ENCODE results near the gene STEAP2.

STEAP2 gene

DNA sequence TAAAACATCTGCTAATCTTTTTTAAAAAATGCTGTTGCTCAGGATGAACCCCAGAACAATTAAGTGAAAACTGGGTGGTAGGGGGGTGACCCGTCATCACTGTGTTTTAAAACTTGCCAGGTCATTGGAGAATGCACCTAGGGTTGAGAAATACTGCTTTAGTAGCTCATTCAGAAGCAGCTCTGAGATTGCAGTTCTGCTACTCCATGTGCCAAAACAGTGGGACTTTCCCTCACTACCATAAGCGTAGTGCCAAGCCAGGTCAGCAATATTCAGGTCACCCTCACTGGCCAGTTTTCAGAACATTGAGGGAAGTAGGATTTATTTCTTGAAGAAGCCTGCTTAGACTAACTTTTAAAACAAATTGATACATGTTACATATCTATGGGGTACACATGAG is 5.2 kb downstream of the STEAP2 start:
- no peak overlapping the region for H3K14ac ChIP-seq (ENCODE audit: low read length in 2 of 2)
- H2BK15ac ChIP-seq (ENCODE audit: low read depth, poor library complexity, severe bottlenecking): no peak overlapping the region
- no peak overlapping the region for H3K4me2 ChIP-seq (ENCODE audit: low read length, poor library complexity, severe bottlenecking)
- H4K91ac ChIP-seq (ENCODE audit: low read length): no peak overlapping the region
- H2BK120ac ChIP-seq (ENCODE audit: low read depth, low read length): no peak overlapping the region
- peak overlapping the region; percentile 10 for H3K9ac ChIP-seq (ENCODE audit: low read length)
- no peak overlapping the region for H3K27ac ChIP-seq (ENCODE audit: low read length, poor library complexity, severe bottlenecking)
- no peak overlapping the region for H3K4me3 ChIP-seq (ENCODE audit: insufficient read depth in 1 of 2, low read depth in 1 of 2, low read length in 2 of 2)
- H3K4me1 ChIP-seq (ENCODE audit: control insufficient read depth, insufficient read depth, low read depth, low read length): peaks cover 4% of the 10 kb centered on the region
- no peaks in the 10 kb centered on the region for H3K9me3 ChIP-seq (ENCODE audit: control insufficient read depth, low read length)
- H3K18ac ChIP-seq (ENCODE audit: low read depth in 1 of 2, low read length in 2 of 2): no peak overlapping the region
- WGBS: 68% methylated on average over 2 of the region's 2 CpGs
- no peak overlapping the region for H3K4ac ChIP-seq (ENCODE audit: low read depth in 1 of 2, low read length in 2 of 2)
- H3K79me1 ChIP-seq (replicated peaks; ENCODE audit: low read length, poor library complexity, severe bottlenecking): no peaks in the 10 kb centered on the region
- H3K27me3 ChIP-seq (ENCODE audit: control insufficient read depth in 1 of 2, insufficient read depth in 1 of 2, low read length in 2 of 2): peaks cover 0 to 25% of the 10 kb centered on the region in 2 experiments
- no peak overlapping the region for H2BK12ac ChIP-seq (ENCODE audit: low read length in 2 of 2)
- H3K23ac ChIP-seq (ENCODE audit: low read length in 2 of 2): no peak overlapping the region
- H2BK5ac ChIP-seq (ENCODE audit: low read depth, low read length, poor library complexity, severe bottlenecking): no peak overlapping the region
- H4K8ac ChIP-seq (ENCODE audit: low read length): no peak overlapping the region
- no peaks in the 10 kb centered on the region for H3K36me3 ChIP-seq (ENCODE audit: control insufficient read depth in 1 of 2, insufficient read depth in 2 of 2, low read depth in 1 of 2, low read length in 2 of 2)
- H2AFZ ChIP-seq (ENCODE audit: low read depth, low read length): no peak overlapping the region
- no peak overlapping the region for H2AK5ac ChIP-seq (ENCODE audit: low read length, severe bottlenecking)
- no peak for DNase-seq

- H4K91ac ChIP-seq (ENCODE audit: low read length): no peak overlapping the region
- H4K8ac ChIP-seq (ENCODE audit: low read length): no peak overlapping the region
- no peaks in the 10 kb centered on the region for H3K4me1 ChIP-seq (ENCODE audit: control insufficient read depth, insufficient read depth, low read depth, low read length)
- no peaks in the 10 kb centered on the region for H3K9me3 ChIP-seq (ENCODE audit: control insufficient read depth, low read length)
- H3K27ac ChIP-seq (ENCODE audit: low read length, poor library complexity, severe bottlenecking): no peak overlapping the region
- H3K23ac ChIP-seq (ENCODE audit: low read length in 2 of 2): no peak overlapping the region
- no peak overlapping the region for H2AK5ac ChIP-seq (ENCODE audit: low read length, severe bottlenecking)
- peaks cover 0 to 8% of the 10 kb centered on the region in 2 experiments for H3K27me3 ChIP-seq (ENCODE audit: control insufficient read depth in 1 of 2, insufficient read depth in 1 of 2, low read length in 2 of 2)
- no peak for DNase-seq
- no peak overlapping the region for H3K14ac ChIP-seq (ENCODE audit: low read length in 2 of 2)
- H3K4me2 ChIP-seq (ENCODE audit: low read length, poor library complexity, severe bottlenecking): no peak overlapping the region
- H2BK12ac ChIP-seq (ENCODE audit: low read length in 2 of 2): no peak overlapping the region
- no peak overlapping the region for H3K9ac ChIP-seq (ENCODE audit: low read length)
- H3K36me3 ChIP-seq (ENCODE audit: control insufficient read depth in 1 of 2, insufficient read depth in 2 of 2, low read depth in 1 of 2, low read length in 2 of 2): peaks cover 0 to 22% of the 10 kb centered on the region in 2 experiments
- H3K79me1 ChIP-seq (replicated peaks; ENCODE audit: low read length, poor library complexity, severe bottlenecking): no peaks in the 10 kb centered on the region
- no peak overlapping the region for H2AFZ ChIP-seq (ENCODE audit: low read depth, low read length)
- H3K18ac ChIP-seq (ENCODE audit: low read depth in 1 of 2, low read length in 2 of 2): no peak overlapping the region
- no peak overlapping the region for H2BK15ac ChIP-seq (ENCODE audit: low read depth, poor library complexity, severe bottlenecking)
- H2BK5ac ChIP-seq (ENCODE audit: low read depth, low read length, poor library complexity, severe bottlenecking): no peak overlapping the region
- no peak overlapping the region for H3K4me3 ChIP-seq (ENCODE audit: insufficient read depth in 1 of 2, low read depth in 1 of 2, low read length in 2 of 2)
- no peak overlapping the region for H2BK120ac ChIP-seq (ENCODE audit: low read depth, low read length)
- no peak overlapping the region for H3K4ac ChIP-seq (ENCODE audit: low read depth in 1 of 2, low read length in 2 of 2)
These were observed 10.8 kb downstream of the STEAP2 start for GRCh38 chr7:90222390-90222789.

- Histone ChIP-seq H2BK120ac (ENCODE audit: low read depth, low read length) (no peak overlapping the region), H2BK15ac (ENCODE audit: low read depth, poor library complexity, severe bottlenecking) (no peak overlapping the region), H3K27ac (ENCODE audit: low read length, poor library complexity, severe bottlenecking) (no peak overlapping the region), H3K4me3 (ENCODE audit: insufficient read depth in 1 of 2, low read depth in 1 of 2, low read length in 2 of 2) (no peak overlapping the region), H3K27me3 (ENCODE audit: control insufficient read depth in 1 of 2, insufficient read depth in 1 of 2, low read length in 2 of 2) (peaks cover 0 to 8% of the 10 kb centered on the region in 2 experiments), H2AK5ac (ENCODE audit: low read length, severe bottlenecking) (no peak overlapping the region), H3K23ac (ENCODE audit: low read length in 2 of 2) (no peak overlapping the region), H3K4ac (ENCODE audit: low read depth in 1 of 2, low read length in 2 of 2) (no peak overlapping the region), H4K8ac (ENCODE audit: low read length) (no peak overlapping the region), H2AFZ (ENCODE audit: low read depth, low read length) (no peak overlapping the region), H3K4me2 (ENCODE audit: low read length, poor library complexity, severe bottlenecking) (no peak overlapping the region), H3K9me3 (ENCODE audit: control insufficient read depth, low read length) (no peaks in the 10 kb centered on the region), H4K91ac (ENCODE audit: low read length) (no peak overlapping the region), H3K9ac (ENCODE audit: low read length) (no peak overlapping the region), H3K18ac (ENCODE audit: low read depth in 1 of 2, low read length in 2 of 2) (no peak overlapping the region), H2BK5ac (ENCODE audit: low read depth, low read length, poor library complexity, severe bottlenecking) (no peak overlapping the region), H3K79me1 (replicated peaks; ENCODE audit: low read length, poor library complexity, severe bottlenecking) (no peaks in the 10 kb centered on the region), H3K14ac (ENCODE audit: low read length in 2 of 2) (no peak overlapping the region), H2BK12ac (ENCODE audit: low read length in 2 of 2) (no peak overlapping the region), H3K36me3 (ENCODE audit: control insufficient read depth in 1 of 2, insufficient read depth in 2 of 2, low read depth in 1 of 2, low read length in 2 of 2) (peaks cover 0 to 28% of the 10 kb centered on the region in 2 experiments), H3K4me1 (ENCODE audit: control insufficient read depth, insufficient read depth, low read depth, low read length) (no peaks in the 10 kb centered on the region)
- no peak for DNase-seq
- WGBS: 96% methylated on average over 2 of the region's 5 CpGs
These were observed 11.5 kb downstream of the STEAP2 start for GRCh38 chr7:90222811-90223725.

DNA sequence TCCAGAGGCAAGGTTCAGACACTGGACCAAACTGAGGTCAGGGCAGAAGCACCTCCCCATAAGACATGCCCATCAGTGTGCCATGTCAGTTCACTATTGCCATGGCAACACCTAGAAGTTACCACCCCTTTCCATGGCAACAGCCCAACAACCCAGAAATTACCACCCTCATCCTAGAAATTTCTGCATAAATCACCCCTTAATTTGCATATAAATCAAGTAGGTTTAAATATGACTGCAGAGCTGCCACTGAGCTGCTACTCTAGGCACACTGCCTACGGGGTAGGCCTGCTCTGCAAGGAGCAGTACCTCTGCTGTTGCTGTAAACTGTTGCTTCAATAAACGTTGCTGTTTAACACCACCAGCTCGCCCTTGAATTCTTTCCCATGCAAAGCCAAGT is 12.7 kb downstream of the STEAP2 start:
- H3K4me1 ChIP-seq (ENCODE audit: control insufficient read depth, insufficient read depth, low read depth, low read length): no peaks in the 10 kb centered on the region
- H4K91ac ChIP-seq (ENCODE audit: low read length): no peak overlapping the region
- H3K4me3 ChIP-seq (ENCODE audit: insufficient read depth in 1 of 2, low read depth in 1 of 2, low read length in 2 of 2): no peak overlapping the region
- H2AK5ac ChIP-seq (ENCODE audit: low read length, severe bottlenecking): no peak overlapping the region
- no peaks in the 10 kb centered on the region for H3K9me3 ChIP-seq (ENCODE audit: control insufficient read depth, low read length)
- H2BK12ac ChIP-seq (ENCODE audit: low read length in 2 of 2): no peak overlapping the region
- no peak overlapping the region for H3K14ac ChIP-seq (ENCODE audit: low read length in 2 of 2)
- H3K36me3 ChIP-seq (ENCODE audit: control insufficient read depth in 1 of 2, insufficient read depth in 2 of 2, low read depth in 1 of 2, low read length in 2 of 2): peaks cover 0 to 40% of the 10 kb centered on the region in 2 experiments
- 33% methylated on average over 3 of the region's 3 CpGs for WGBS
- no peak overlapping the region for H2BK15ac ChIP-seq (ENCODE audit: low read depth, poor library complexity, severe bottlenecking)
- peaks cover 0 to 8% of the 10 kb centered on the region in 2 experiments for H3K27me3 ChIP-seq (ENCODE audit: control insufficient read depth in 1 of 2, insufficient read depth in 1 of 2, low read length in 2 of 2)
- H4K8ac ChIP-seq (ENCODE audit: low read length): no peak overlapping the region
- no peak overlapping the region for H2AFZ ChIP-seq (ENCODE audit: low read depth, low read length)
- H3K27ac ChIP-seq (ENCODE audit: low read length, poor library complexity, severe bottlenecking): no peak overlapping the region
- H3K4ac ChIP-seq (ENCODE audit: low read depth in 1 of 2, low read length in 2 of 2): no peak overlapping the region
- no peak overlapping the region for H3K18ac ChIP-seq (ENCODE audit: low read depth in 1 of 2, low read length in 2 of 2)
- H3K23ac ChIP-seq (ENCODE audit: low read length in 2 of 2): no peak overlapping the region
- no peak for DNase-seq
- no peak overlapping the region for H3K4me2 ChIP-seq (ENCODE audit: low read length, poor library complexity, severe bottlenecking)
- no peaks in the 10 kb centered on the region for H3K79me1 ChIP-seq (replicated peaks; ENCODE audit: low read length, poor library complexity, severe bottlenecking)
- H2BK120ac ChIP-seq (ENCODE audit: low read depth, low read length): no peak overlapping the region
- no peak overlapping the region for H3K9ac ChIP-seq (ENCODE audit: low read length)
- no peak overlapping the region for H2BK5ac ChIP-seq (ENCODE audit: low read depth, low read length, poor library complexity, severe bottlenecking)

Data from mesenchymal stem cell (in vitro differentiated cells and primary cell).